Fibroblast of skin of left biceps (primary cell): ENCODE data around the gene HELLS.
"Not testable (repeated sequence)": the region's sequence is repeated elsewhere in the genome, so short reads cannot be mapped to it uniquely, and the experiment has no call there.

Experiments
- DNase-seq, 2 experiments: peaks; one replicate each; pipeline ENCODE4 v3.0.0-alpha.2; 2013; ENCODE audit warnings: low read depth in 2 of 2

Gene HELLS

DNA sequence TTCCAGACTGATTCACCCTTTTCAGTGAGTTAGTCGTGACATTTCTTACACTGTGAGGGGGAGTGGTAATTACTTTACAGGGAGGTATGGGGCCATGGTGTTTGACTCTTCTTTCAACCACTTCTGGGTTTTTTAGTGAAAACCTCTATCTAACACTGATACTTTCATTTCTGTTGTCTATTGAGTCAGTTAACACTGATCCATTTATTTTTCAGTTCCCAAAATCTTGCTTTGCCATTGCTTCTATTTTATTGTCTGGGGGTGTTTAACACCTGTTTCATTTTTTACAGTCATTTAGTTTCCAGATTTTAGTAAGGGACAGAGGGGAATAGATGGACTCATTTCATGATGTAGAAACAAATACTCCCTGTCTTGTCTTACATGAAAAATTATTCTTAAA lies 61.5 kb downstream of the HELLS start:
- DNase-seq, result no peak

DNA sequence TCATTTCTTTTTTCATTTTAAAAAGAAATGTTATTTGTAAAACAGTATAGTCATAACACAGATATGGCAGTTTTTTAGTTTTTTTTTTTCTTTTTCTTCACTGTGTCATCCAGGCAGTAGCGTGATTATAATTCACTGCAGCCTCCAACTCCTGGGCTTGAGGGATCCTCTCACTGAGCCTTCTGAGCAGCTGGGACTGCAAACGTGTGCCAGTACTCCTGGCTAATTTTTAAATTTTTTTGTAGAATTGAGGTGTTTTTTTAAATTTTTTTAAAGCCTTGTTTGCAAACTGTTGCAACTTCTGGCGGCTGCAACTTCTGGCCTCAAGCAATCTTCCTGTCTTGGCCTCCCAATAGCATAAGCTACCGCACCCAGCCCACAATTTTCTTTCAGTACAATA lies 63.0 kb downstream of the HELLS start:
- no peak for DNase-seq

DNA sequence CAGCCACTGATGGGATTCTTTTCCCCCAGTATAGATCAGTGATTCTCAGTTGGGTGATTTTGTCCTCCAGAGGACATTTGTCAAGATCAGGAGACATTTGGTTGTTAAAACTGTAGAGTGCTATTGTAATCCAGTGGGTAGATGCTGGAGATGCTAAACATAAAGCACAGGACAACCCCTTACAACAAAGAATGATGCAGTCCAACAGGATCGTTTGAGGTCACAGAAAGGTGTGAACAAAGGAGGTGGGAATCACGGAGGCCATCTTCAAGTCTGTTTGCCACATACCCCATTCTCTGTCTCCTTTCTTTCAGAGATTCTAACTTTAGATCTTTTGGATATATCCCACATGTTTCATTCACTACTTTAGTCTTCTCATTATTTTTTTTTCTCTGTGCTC lies 69.0 kb downstream of the HELLS start:
- no peak for DNase-seq

DNA sequence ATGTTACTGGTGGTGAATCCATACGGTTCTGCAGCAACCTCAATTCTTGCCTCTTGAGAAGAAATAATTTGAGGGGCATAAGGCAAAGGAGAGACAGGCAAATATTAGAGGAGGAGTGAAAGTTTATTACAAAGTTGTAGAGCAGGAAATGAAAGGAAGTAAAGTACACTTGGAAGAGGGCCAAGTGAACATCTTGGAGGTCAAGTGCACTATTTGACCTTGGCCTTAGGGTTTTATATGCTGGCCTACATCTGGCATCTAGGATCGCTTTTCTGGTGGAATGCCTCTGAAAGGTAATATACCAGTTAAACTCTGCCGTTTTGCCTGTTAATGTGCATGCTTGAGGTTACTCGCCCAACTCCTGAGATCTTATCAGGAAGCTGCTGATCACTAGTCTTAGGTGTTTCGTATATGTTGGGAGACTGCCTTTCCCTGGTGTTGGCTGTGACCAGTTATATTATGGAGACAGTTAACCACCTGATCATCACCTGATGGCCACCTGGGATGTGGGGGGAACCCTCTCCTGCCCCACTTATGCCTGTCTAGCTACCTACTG lies 71.9 kb downstream of the HELLS start:
- DNase-seq, result no peak

DNA sequence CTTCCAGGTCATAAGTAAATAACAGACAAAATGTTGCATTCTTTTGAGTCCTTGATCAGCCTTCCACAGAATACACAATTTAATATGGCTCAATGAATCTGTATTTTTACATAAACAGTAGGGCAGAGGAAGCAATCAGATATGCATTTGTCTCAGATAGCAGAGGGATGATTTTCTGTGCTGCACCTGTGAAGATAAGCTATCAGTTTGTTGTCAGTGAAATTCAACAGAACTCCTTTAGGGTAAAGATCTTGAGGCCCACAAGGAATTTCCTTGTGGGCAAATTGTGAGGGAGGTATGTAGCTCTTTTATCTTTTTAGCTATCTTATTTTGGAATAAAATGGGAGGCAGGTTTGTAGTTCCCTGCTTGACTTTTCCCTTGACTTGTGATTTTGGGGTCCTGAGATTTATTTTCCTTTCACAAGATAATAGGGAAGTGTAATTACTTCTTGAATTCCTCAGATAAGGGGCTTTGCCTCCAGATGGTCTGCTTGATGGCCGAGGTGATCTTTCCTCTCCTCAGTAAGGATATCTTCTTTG lies 77.1 kb downstream of the HELLS start:
- no peak for DNase-seq

DNA sequence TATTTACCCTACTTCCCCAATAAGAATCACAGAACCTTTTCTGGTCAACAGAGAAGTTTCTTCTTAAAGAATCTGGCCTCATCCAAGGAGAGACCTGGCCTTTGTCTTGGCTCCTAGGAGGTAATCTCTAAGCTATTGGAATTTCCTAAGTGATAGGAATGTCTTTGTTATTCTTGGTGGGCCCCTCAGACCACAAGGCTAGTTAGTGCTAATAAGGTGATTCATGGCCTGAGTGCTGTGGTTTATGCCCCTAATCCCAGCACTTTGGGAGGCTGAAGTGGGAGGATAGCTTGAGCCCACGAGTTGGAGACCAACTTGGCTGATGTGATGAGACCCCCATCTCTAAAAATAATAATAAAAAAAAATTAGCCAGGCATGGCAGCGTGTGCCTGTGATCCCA lies 78.0 kb downstream of the HELLS start:
- no peak for DNase-seq

DNA sequence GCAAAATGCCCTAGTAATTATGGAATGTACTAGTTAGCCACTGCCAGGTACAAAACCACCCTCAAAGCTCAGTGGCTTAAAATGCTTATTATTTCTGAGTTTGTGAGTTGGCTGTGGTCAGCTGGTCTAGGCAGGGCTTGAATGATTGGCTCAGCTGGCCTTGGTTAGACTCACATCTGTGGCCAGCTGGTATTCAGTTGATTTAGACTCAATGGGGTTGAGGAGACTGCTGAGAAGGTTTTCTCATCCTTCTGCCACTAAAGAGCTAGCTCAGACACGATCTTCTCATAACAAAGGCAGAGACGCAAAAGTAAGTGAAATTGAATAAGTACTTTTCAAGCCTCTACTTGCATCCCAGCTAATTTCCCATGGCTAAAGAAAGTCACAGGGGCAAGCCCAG lies 80.9 kb downstream of the HELLS start:
- DNase-seq, result no peak

DNA sequence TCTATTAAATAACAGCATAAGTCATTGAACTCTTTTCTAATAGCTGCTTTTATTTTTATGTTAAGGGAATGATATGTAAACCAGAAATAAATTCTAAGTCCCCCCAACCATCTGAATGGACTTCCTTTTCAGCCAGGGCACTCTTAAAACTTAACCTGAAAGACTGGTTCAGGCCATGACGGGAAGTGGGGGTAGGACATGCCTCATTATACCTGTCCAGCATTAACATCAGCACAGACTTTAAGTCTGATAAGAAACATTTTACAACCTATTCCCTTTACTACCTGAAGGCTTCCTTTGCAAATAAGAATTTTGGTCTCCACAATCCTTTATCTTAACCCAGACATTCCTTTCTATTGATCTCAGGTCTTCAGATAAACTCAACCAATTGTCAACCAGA lies 81.9 kb downstream of the HELLS start:
- no peak for DNase-seq

DNA sequence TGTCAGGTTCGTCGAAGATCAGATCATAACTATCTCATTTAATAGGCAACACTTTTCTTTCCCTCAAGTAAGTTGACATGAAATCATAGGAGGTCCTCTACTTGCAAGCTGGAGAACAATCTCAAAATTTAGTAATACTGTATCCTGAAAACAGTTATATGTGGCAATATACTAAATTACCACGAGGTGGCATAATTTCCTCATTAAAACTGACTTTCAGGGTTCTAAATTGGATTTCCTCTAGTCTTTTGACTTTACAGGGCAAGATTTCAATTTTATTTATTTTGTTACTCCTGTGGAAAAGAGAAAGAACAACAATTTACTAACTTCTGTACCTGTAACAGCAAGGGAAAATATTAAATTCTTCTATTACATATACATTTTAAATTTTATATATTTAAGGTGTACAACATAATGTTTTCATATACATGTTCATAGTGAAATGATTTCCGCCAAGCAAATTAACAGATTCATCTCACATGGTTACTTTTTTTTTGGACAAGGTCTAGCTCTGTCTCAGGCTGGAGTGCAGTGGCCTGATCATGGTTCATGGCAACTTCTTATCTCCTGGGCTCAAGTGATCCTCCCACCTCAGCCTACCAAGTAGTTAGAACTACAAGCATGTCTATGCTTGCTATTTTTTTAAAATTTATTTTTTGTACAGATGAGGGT lies 84.6 kb downstream of the HELLS start:
- DNase-seq, result peak in 1 of 2 experiments; percentile 13

DNA sequence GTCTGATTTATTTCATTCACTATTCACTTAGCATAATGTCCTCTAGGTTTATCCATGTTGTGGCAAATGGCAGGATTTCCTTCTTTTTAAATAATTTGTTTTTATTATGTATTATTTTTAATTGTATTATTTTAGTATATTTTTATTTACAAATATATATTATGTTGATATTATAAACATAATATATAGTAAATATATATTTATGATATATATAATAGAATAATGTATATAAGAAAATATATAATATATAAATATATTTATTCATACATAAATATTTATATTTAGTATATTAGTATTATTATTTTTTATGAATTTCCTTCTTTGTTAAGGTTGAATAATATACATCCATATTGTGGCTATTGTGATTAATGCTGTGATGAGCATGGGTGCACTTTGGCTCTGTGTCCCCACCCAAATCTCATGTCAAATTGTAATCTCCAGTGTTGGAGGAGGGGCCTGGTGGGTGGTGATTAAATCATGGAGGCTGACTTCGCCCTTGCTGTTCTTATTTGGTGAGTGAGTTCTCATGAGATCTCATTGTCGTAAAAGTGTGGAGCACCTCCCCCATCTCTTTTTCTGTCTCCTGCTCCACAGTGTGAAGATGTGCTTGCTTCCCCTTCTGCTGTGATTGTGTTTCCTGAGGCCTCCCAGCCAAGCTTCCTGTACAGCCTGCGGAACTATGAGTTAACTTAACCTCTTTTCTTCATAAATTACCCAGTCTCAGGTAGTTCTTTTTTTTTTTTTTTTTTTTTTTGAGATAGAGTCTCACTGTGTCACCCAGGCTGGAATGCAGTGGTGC lies 85.7 kb downstream of the HELLS start:
- DNase-seq, result no peak

DNA sequence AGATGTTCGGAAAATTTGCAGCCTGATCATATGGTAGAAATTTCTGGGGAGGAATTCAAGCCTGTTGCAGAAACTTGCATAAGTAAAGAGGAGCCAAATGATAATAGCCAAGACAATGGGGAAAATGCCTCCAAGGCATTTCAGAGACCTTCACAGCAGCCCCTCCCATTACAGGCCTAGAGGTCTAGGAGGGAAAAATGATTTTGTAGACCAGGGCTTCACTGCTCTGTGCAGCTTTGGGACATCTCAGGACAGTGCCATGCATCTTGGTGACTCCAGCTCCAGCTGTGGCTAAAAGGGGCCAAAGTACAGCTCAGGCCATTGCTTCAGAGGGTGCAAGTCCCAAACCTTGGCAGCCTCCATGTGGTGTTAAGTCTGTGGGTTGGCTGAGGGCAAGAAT lies 87.4 kb downstream of the HELLS start:
- DNase-seq, result no peak

DNA sequence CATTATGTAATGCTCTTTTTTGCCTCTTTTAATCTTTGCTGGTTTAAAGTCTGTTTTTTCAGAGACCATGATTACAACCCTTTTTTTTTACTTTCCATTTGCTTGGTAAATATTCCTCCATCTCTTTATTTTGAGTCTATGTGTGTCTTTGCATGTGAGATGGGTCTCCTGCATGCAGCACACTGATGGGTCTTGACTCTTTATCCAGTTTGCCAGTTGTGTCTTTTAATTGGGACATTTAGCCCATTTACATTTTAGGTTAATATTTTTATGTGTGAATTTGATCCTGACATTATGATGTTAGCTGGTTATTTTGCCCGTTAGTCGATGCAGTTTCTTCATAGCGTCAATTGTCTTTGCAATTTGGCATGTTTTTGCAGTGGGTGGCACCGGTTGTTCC lies 92.5 kb downstream of the HELLS start:
- not testable (repeated sequence) for DNase-seq

DNA sequence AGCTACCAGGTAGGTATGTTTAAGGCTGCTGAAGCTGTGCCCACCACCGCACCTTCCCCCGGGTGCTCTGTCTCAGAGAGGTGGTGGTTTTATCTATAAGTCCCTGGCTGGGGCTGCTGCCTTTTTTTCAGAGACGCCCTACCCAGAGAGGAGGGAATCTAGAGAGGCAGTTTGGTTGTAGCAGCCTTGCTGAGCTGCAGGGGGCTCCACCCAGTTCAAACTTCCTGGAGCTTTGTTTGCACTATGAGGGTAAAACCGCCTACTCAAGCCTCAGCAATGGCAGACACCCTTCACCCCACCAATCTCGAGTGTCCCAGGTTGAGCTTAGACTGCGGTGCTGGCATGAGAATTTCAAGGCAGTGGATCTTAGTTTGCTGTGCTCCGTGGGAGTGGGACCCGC lies 94.3 kb downstream of the HELLS start:
- no peak for DNase-seq

DNA sequence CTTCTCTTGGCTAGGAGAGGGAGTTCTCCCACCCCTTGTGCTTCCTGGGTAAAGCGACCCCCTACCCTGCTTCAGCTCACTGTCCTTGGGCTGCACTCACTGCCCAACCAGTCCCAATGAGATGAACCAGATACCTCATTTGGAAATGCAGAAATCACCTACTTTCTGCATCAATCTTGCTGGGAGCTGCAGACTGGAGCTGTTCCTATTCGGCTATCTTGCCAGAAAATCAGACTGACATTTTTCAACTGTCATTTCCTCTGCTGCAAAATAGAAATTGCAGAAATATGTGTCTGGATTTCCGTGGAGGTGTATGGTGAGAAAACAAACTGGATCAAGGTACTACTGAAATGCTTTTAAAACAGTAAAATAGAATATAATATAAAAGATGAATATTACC lies 95.0 kb downstream of the HELLS start:
- no peak for DNase-seq

DNA sequence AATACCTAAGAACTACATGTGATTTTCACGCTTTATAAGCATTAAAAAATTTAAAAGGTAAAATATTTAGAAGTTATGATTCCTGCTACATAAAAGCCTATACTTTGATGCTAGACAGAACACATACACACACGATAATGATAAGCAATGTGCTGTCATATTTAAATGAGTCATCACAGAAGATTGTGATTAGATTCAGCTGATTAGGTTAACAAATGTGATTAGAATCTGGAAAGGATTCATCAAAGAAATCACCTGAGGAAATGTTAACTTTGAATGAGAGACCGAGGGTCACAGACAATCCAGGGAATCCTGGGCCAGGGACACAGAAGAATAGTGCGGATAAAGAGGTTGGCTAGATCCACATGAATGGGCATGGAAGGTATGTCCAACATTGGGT lies 95.9 kb downstream of the HELLS start:
- DNase-seq, result no peak

DNA sequence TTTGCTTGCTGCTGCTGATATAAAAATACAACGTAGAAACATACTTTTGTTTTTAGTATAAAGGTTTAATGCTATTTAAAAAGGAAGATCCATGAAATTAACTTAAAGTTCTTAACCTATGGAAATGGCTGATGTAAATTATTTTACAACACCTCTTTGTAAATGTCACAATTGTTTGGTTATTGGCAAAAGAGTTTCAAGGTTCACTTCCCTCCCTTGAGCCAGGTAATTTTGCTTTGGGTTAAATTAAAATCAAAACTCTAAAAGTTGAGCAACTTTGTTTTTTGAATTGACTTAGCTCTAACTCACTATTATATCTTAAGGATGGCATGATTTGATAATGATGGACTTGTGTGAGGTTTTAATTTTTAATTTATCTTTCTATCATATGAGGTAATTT lies 98.8 kb downstream of the HELLS start:
- DNase-seq, result no peak

DNA sequence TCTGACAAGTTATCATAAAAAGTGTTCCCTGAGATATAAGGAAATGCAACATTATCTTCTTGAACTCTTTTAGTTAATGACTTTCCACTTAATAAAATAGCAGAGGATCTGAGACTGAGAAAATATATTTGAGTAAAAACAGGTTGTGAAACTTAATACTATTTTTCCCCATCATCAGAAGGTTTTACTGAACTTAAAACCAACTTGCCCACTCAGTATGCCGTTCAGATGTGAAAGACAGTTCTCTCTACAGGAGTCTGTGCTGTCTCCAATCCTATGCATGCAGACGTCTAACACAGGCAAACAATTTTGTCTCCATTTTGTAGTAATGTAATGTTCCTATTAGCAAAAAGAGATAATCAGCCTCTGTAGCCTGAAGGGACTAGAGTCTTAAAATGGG lies 99.7 kb downstream of the HELLS start:
- no peak for DNase-seq
